Activated naive CD8-positive, alpha-beta T cell (primary cell): ENCODE measurements around the gene ARFIP2.
A peak's percentile ranks its signal among the peaks of the same experiment; 100 is the strongest.
"Not testable (repeated sequence)": the region's sequence is repeated elsewhere in the genome, so short reads cannot be mapped to it uniquely, and the experiment has no call there.

Experiments used
- H3K27ac Mint-ChIP-seq: one replicate; pipeline ENCODE4 v1.8.0; 2021; ENCODE audit warnings: mixed read lengths
- H3K27me3 Mint-ChIP-seq: one replicate; pipeline ENCODE4 v1.8.0; 2021; ENCODE audit warnings: mixed read lengths
- H3K36me3 Mint-ChIP-seq: one replicate; pipeline ENCODE4 v1.8.0; 2021; ENCODE audit warnings: mixed read lengths
- H3K4me1 Mint-ChIP-seq: one replicate; pipeline ENCODE4 v1.8.0; 2021; ENCODE audit warnings: low read depth, mixed read lengths
- H3K4me3 Mint-ChIP-seq: one replicate; pipeline ENCODE4 v1.8.0; 2021; ENCODE audit warnings: mild to moderate bottlenecking, mixed read lengths
- H3K9me3 Mint-ChIP-seq: one replicate; pipeline ENCODE4 v1.8.0; 2021; ENCODE audit warnings: low read depth, mixed read lengths

ARFIP2 gene

GRCh38 chr11:6481012-6481923, at the start of gene ARFIP2, which contains the start of gene TIMM10B:
Gene ARFIP2 (minus strand): TSS chr11:6481331. CDS start chr11:6480421, 910 bp downstream.
Gene TIMM10B (plus strand): TSS chr11:6481501. CDS start chr11:6481517, 16 bp downstream.
- Mint-ChIP-seq H3K9me3 (no peaks in the 10 kb centered on the region), H3K4me3 (peak within 1 kb of the TSS; percentile 96), H3K27ac (peak within 1 kb of the TSS; percentile 96), H3K36me3 (peaks cover 14% of the 10 kb centered on the region), H3K27me3 (no peaks in the 10 kb centered on the region), H3K4me1 (peaks cover 34% of the 10 kb centered on the region)

GRCh38 chr11:6530848-6531247, 49.7 kb upstream of the ARFIP2 start:
- Mint-ChIP-seq H3K27me3 (no peaks in the 10 kb centered on the region), H3K9me3 (no peaks in the 10 kb centered on the region), H3K4me3 (no peak overlapping the region), H3K36me3 (peaks cover 2% of the 10 kb centered on the region), H3K4me1 (peaks cover 18% of the 10 kb centered on the region), H3K27ac (no peak overlapping the region)

GRCh38 chr11:6529266-6529665, 48.1 kb upstream of the ARFIP2 start:
- Mint-ChIP-seq H3K4me1 (peaks cover 29% of the 10 kb centered on the region), H3K27ac (no peak overlapping the region), H3K9me3 (no peaks in the 10 kb centered on the region), H3K27me3 (no peaks in the 10 kb centered on the region), H3K36me3 (peaks cover 13% of the 10 kb centered on the region), H3K4me3 (no peak overlapping the region)

GRCh38 chr11:6526411-6527135, 45.4 kb upstream of the ARFIP2 start:
- Mint-ChIP-seq H3K4me3 (peak overlapping the region; percentile 68), H3K36me3 (peaks cover 16% of the 10 kb centered on the region), H3K27ac (peak overlapping the region; percentile 92), H3K4me1 (peaks cover 42% of the 10 kb centered on the region), H3K27me3 (no peaks in the 10 kb centered on the region), H3K9me3 (no peaks in the 10 kb centered on the region)

- peak overlapping the region; percentile 70 for H3K27ac Mint-ChIP-seq
- H3K4me3 Mint-ChIP-seq: peak overlapping the region; percentile 21
- H3K4me1 Mint-ChIP-seq: peaks cover 42% of the 10 kb centered on the region
- no peaks in the 10 kb centered on the region for H3K27me3 Mint-ChIP-seq
- H3K9me3 Mint-ChIP-seq: no peaks in the 10 kb centered on the region
- peaks cover 34% of the 10 kb centered on the region for H3K36me3 Mint-ChIP-seq
Observed at GRCh38 chr11:6523253-6523652, 42.1 kb upstream of the ARFIP2 start.

- not testable (repeated sequence) for H3K27ac Mint-ChIP-seq, H3K9me3 Mint-ChIP-seq, H3K4me3 Mint-ChIP-seq, H3K27me3 Mint-ChIP-seq
- H3K4me1 Mint-ChIP-seq: peaks cover 35% of the 10 kb centered on the region
- peaks cover 35% of the 10 kb centered on the region for H3K36me3 Mint-ChIP-seq
Observed at GRCh38 chr11:6521946-6522345, 40.8 kb upstream of the ARFIP2 start.

- peaks cover 40% of the 10 kb centered on the region for H3K36me3 Mint-ChIP-seq
Observed at GRCh38 chr11:6520265-6520664, 39.1 kb upstream of the ARFIP2 start.

GRCh38 chr11:6516865-6517264, 35.7 kb upstream of the ARFIP2 start:
- H3K27ac Mint-ChIP-seq: no peak overlapping the region
- peaks cover 42% of the 10 kb centered on the region for H3K36me3 Mint-ChIP-seq
- no peaks in the 10 kb centered on the region for H3K9me3 Mint-ChIP-seq
- no peaks in the 10 kb centered on the region for H3K27me3 Mint-ChIP-seq
- no peak overlapping the region for H3K4me3 Mint-ChIP-seq
- H3K4me1 Mint-ChIP-seq: no peaks in the 10 kb centered on the region

More at GRCh38 chr11:6520265-6520664, 39.1 kb upstream of the ARFIP2 start:
- Mint-ChIP-seq H3K27me3 (no peaks in the 10 kb centered on the region), H3K27ac (no peak overlapping the region), H3K9me3 (no peaks in the 10 kb centered on the region), H3K4me1 (peaks cover 22% of the 10 kb centered on the region), H3K4me3 (no peak overlapping the region)

- H3K27ac Mint-ChIP-seq: no peak overlapping the region
- H3K27me3 Mint-ChIP-seq: no peaks in the 10 kb centered on the region
- peaks cover 6% of the 10 kb centered on the region for H3K4me1 Mint-ChIP-seq
- peaks cover 14% of the 10 kb centered on the region for H3K36me3 Mint-ChIP-seq
- H3K9me3 Mint-ChIP-seq: no peaks in the 10 kb centered on the region
- no peak overlapping the region for H3K4me3 Mint-ChIP-seq
Observed at GRCh38 chr11:6505577-6506240, 24.6 kb upstream of the ARFIP2 start.

GRCh38 chr11:6504166-6504565, 23.0 kb upstream of the ARFIP2 start:
- H3K27ac Mint-ChIP-seq: peak overlapping the region; percentile 5
- no peak overlapping the region for H3K4me3 Mint-ChIP-seq
- no peaks in the 10 kb centered on the region for H3K9me3 Mint-ChIP-seq
- H3K27me3 Mint-ChIP-seq: no peaks in the 10 kb centered on the region
- H3K4me1 Mint-ChIP-seq: peaks cover 6% of the 10 kb centered on the region
- H3K36me3 Mint-ChIP-seq: peaks cover 10% of the 10 kb centered on the region

- Mint-ChIP-seq H3K27ac (no peak overlapping the region), H3K4me1 (peaks cover 6% of the 10 kb centered on the region), H3K27me3 (no peaks in the 10 kb centered on the region), H3K4me3 (no peak overlapping the region), H3K9me3 (no peaks in the 10 kb centered on the region), H3K36me3 (peaks cover 10% of the 10 kb centered on the region)
Observed at GRCh38 chr11:6502382-6502781, 21.3 kb upstream of the ARFIP2 start.

- H3K9me3 Mint-ChIP-seq: no peaks in the 10 kb centered on the region
- H3K4me1 Mint-ChIP-seq: peaks cover 14% of the 10 kb centered on the region
- no peaks in the 10 kb centered on the region for H3K27me3 Mint-ChIP-seq
- H3K27ac Mint-ChIP-seq: no peak overlapping the region
- peaks cover 6% of the 10 kb centered on the region for H3K36me3 Mint-ChIP-seq
- no peak overlapping the region for H3K4me3 Mint-ChIP-seq
Observed at GRCh38 chr11:6498544-6498943, 17.4 kb upstream of the ARFIP2 start.

- peaks cover 6% of the 10 kb centered on the region for H3K36me3 Mint-ChIP-seq
- no peaks in the 10 kb centered on the region for H3K27me3 Mint-ChIP-seq
- H3K9me3 Mint-ChIP-seq: no peaks in the 10 kb centered on the region
- H3K4me3 Mint-ChIP-seq: no peak overlapping the region
- H3K4me1 Mint-ChIP-seq: peaks cover 17% of the 10 kb centered on the region
- no peak overlapping the region for H3K27ac Mint-ChIP-seq
Observed at GRCh38 chr11:6498121-6498520, 17.0 kb upstream of the ARFIP2 start.

- peaks cover 17% of the 10 kb centered on the region for H3K4me1 Mint-ChIP-seq
- peak within 1 kb of the TSS; percentile 31 for H3K27ac Mint-ChIP-seq
- H3K36me3 Mint-ChIP-seq: peaks cover 6% of the 10 kb centered on the region
- H3K4me3 Mint-ChIP-seq: no peak within 1 kb of the TSS
- H3K9me3 Mint-ChIP-seq: no peaks in the 10 kb centered on the region
- no peaks in the 10 kb centered on the region for H3K27me3 Mint-ChIP-seq
Observed at GRCh38 chr11:6497069-6497839, 16.1 kb upstream of the ARFIP2 start, which contains the start of gene DNHD1. Gene DNHD1 (plus strand): TSS chr11:6497280. CDS start chr11:6498216, 936 bp downstream.
